Measurements from ENCODE around the gene FBXL19.

The FBXL19 gene

DNA sequence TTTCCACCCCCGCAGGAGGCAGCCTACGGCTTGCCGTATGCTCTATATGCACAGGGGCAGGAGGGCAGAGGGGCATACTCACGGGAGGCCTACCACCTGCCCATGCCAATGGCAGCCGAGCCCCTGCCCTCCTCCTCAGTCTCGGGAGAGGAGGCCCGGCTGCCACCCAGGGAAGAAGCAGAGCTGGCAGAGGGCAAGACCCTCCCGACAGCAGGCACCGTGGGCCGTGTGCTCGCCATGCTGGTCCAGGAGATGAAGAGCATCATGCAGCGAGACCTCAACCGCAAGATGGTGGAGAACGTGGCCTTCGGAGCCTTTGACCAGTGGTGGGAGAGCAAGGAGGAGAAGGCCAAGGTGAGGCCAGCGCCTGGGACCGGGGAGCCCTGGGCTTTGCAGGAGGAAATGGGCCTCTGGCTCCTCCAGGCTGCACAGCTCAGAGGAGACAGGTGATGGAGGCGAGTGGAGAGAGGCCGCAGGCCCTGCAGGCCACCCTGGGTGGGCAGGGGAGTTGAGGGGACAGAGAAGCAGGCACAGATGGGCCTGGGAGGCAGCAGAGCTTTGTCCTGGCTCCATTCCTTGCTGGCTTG, 42.8 kb downstream of the FBXL19 start:
- DNase-seq (ENCODE audit: low read depth) = no peak

DNA sequence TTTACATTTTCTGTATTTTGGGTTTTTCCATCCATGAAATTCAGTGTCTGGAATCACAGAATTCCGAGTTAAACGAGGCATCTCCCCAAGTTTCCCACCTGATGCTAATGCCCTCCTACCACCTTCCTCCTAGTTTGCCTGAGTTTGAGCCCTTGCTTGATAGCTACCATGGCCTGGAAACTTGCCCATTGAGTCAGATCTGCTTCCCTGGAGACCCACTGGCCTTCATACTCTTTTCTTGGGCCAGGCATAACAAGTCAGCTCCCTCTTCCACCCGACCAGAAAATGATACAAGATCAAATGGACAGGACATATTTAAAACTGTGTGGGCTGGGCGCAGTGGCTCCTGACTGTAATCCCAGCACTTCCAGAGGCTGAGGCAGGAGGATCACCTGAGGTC, 44.4 kb downstream of the FBXL19 start:
- DNase-seq (ENCODE audit: low read depth) = no peak

DNA sequence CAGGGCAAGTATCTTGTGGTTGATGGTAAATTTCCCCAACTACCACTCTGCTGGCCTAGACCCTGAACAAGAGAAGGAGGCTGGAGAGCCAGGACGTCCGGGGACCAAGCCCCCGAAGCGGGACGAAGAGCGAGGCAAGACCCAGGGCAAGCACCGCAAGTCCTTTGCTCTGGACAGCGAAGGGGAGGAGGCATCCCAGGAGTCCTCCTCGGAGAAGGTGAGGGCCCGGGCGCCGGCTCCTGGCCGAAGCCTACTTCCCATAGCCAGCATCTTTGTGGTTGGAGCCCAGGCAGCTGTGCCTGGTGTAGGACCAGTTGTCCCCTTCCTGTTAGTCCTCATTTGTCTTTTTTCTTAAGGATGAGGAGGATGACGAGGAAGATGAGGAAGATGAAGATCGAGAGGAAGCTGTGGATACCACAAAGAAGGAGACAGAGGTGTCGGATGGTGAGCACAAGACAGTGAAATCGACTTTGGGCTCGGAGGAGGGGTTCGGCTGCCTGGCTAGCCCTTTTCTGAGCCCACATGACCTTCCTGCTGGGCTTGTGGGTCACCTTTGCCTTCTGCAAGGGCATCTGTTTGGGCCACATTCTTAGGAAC, 46.0 kb downstream of the FBXL19 start:
- no peak for DNase-seq (ENCODE audit: low read depth)

DNA sequence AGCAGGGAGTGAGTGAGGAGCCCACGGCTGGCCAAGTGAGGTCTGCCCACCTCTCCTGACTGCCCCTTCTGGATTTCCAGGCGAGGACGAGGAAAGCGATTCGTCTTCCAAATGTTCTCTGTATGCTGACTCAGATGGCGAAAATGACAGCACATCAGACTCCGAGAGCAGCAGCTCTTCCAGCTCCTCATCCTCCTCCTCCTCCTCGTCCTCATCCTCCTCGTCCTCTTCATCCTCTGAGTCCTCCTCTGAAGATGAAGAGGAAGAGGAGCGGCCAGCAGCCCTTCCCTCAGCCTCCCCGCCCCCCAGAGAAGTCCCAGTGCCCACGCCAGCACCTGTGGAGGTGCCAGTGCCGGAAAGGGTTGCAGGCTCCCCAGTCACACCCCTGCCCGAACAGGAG, 47.9 kb downstream of the FBXL19 start:
- no peak for DNase-seq (ENCODE audit: low read depth)

DNA sequence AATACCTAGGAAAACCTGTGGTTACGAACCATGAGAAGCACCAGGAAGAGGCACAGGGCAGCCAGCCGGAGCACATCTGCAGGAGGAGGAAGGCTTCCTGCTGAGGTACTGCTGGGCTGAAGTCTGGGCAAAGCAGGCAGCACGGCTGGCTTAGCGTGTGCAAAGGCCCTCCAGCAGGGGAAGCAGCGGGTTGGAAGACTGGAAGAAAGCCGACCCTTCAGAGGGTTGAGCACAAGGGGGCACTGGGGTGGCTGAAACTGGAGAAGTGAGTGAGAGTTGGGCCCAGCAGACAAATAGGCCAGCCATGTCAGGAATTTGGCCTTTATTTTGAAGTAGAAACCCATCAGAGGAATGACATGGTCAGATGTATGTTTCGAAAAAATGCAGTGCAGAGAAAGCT, 49.5 kb downstream of the FBXL19 start:
- DNase-seq (ENCODE audit: low read depth) = peak; percentile 47

DNA sequence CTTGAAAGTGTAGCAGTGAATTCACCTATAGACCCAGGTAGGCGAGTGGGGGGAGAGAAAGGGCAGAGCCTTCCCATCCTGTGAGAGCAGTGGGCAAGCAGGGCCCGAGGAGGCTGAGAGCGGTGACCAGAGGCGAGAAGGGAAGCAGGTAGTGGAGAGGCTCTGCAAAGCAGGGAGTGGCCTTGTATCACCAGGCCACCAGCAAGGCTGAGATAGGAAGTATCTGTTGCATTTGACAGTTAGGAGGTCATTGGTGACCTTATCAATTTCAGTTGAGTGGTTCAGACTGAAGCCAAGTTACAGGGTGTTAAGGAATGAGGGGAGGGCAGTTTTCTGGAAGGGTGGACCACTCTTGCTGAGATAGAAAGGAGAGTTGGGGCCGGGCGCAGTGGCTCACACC, 51.0 kb downstream of the FBXL19 start:
- no peak for DNase-seq (ENCODE audit: low read depth)

DNA sequence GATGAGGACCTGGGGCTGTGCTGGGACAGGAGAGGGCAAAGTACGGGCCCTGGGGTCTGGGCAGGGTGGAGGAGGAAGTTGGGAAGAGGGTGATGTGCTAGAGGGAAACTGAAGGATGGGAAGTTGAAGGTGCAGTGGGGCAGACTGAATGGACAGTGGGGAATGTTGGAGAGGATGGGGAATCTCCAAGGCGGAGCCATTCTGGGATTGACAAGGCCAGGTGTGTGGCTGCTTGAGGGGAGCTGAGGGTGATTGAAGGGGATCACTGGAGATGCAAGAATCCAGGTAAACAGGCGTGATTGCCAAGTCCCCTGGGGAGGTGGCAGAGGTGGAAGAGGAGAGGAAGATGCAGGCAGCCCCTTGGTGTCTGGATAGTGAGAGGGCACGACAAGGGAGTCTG, 53.1 kb downstream of the FBXL19 start:
- DNase-seq (ENCODE audit: low read depth) = no peak

DNA sequence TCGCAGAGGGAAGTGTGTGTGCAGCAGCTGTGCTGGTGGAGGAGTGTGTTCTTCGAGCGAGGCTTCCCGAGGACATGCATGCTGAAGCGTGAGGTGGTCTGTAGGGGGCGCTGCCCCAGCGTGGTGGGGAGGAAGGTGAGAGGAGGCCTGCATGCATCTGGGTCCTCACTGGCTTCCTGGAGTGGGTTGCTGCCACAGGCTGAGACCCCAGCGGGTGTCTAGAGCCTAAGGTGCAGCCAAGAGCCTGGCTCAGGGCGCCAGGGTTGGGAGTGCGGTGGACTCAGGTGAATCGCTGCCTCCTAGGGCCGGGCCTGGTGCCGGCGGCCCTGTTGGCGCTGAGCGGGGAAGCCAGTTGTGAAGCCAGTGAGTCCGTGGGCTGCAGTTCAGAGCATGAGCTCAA, 54.1 kb downstream of the FBXL19 start:
- no peak for DNase-seq (ENCODE audit: low read depth)

DNA sequence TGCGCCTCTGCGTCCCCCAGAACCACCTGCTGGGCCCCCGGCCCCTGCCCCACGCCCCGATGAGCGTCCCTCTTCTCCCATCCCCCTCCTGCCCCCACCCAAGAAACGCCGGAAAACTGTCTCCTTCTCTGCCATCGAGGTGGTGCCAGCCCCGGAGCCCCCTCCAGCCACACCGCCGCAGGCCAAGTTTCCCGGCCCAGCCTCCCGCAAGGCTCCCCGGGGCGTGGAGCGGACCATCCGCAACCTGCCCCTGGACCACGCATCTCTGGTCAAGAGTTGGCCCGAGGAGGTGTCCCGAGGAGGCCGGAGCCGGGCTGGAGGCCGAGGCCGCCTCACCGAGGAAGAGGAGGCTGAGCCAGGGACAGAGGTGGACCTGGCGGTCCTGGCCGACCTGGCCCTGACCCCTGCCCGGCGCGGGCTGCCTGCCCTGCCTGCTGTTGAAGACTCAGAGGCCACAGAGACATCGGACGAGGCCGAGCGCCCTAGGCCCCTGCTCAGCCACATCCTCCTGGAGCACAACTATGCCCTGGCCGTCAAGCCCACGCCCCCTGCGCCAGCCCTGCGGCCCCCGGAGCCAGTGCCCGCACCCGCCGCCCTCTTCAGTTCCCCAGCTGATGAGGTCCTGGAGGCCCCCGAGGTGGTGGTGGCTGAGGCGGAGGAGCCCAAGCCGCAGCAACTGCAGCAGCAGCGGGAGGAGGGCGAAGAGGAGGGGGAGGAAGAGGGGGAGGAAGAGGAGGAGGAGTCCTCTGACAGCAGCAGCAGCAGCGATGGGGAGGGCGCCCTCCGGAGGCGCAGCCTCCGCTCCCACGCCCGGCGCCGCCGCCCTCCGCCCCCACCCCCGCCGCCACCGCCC, 56.0 kb downstream of the FBXL19 start:
- DNase-seq (ENCODE audit: low read depth) = no peak

DNA sequence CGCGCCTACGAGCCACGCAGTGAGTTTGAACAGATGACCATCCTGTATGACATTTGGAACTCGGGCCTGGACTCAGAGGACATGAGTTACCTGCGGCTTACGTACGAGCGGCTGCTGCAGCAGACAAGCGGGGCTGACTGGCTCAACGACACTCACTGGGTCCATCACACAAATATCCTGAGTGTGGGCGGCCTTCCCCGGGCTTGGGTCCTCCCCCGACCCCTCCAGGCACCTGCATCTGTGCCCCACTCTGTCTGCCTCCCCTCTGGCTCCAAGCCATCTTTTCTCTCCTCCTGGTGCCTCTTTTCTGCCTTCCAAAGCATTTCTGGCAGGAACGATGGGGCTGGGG, 56.6 kb downstream of the FBXL19 start:
- DNase-seq (ENCODE audit: low read depth) = no peak

DNA sequence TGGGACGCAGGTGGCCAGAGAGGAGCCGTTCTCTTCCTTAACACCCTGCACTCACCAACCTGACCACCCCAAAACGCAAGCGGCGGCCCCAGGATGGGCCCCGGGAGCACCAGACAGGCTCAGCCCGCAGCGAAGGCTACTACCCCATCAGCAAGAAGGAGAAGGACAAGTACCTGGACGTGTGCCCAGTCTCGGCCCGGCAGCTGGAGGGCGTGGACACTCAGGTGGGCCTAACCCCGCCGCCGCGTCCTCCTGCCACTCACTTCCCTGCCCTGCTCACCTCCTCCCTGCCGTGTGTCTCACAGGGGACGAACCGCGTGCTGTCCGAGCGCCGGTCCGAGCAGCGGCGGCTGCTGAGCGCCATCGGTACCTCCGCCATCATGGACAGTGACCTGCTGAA, 57.1 kb downstream of the FBXL19 start:
- no peak for DNase-seq (ENCODE audit: low read depth)

DNA sequence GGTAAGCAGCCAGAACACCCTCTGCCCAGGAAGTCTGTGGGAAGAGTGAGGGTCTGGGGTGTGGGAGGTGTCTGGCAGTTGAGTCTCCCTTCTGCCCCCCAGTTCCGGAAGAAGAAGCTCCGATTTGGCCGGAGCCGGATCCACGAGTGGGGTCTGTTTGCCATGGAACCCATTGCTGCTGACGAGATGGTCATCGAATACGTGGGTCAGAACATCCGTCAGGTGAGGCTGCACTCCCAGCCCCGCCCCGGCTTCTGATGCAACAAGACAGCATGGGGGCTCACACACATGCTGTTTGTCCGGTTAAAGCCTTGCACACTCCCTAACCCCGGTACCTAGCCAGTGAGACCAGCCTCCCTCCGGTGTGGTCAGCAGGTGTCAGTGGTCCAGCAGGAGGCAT, 57.6 kb downstream of the FBXL19 start:
- DNase-seq (ENCODE audit: low read depth) = no peak

DNA sequence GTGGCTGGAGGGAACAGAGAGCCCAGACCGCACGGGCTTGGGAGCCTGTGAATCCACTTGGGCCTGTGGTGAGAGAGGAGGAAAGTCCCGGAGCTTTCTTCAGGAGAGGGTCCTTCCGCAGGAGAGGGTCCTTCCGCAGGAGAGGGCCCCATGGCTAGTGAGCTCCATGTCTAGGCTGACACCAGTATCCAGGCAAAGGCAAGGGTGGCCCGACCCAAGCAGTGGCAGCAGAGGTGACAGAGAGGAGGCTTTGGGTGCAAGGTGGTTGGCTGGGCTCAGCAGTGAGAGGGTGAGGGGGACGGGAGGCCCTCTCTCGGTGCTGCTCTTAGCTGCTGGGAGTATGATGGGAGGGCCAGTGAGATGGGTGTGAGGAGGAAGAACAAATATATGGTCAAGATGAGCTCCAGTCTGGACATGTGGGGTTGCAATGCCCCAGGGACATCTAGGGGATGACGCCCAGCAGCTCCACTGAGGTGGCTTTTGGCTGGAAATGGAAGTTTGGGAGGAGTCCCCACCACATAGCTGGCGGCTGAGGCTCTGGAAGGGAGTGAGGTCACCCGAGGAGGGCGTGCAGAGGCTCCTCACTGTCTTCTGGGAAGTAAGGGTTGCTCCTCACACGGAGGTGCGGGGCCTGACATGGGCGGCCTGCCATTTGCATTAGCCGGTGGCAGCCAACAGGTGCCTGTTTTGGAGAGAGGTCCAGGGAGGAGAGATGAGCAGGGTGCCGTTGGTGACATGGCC, 59.3 kb downstream of the FBXL19 start:
- DNase-seq (ENCODE audit: low read depth) = peak; percentile 23

DNA sequence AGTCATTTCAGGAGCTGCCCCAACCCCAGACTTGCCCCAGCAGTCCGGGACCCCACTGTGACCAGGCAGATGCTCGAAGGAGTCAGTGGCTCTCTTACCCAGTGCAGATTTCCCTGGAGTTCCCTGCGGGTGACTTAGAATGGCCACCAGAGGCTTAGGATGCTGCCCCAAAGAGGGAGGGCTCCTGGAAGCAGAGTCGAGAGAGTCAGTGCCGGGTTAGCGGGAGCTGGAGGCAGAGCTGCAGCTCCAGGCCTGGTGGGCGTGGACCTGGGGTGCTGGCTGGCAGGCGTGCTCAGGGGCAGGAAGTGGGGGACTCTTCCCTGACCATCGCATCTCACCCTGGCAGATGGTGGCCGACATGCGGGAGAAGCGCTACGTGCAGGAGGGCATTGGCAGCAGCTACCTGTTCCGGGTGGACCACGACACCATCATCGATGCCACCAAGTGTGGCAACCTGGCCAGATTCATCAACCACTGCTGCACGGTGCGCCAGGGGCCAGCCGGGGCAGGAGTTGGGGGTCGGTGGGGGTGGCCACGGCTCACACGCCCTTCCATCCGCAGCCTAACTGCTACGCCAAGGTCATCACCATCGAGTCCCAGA, 60.0 kb downstream of the FBXL19 start:
- no peak for DNase-seq (ENCODE audit: low read depth)

DNA sequence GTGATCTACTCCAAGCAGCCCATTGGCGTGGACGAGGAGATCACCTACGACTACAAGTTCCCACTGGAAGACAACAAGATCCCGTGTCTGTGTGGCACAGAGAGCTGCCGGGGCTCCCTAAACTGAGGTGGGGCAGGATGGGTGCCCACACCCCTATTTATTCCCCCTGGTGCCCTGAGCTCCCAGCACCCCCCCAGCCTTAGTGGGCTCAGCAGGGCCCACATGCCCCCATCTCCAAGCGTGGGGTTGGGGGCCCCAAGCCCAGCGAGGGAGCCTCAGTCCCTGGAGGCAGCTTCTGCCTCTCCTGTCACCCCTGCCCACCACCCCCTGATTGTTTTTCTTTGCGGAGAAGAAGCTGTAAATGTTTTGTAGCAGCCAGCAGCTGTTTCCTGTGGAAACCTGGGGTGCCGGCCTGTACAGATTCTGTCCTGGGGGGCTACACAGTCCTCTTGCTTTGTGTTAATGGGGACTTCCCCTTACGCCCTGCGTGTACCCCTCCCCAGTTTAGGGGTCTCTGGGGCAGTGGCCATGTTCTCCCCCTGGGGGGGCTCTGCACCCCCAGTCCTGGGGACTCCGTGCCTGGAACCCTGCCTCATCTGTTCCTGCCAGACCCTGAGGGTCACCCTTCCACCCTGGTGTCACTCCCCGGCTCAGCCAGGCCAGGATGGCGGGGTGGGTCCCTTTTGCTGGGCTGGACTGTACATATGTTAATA, 60.7 kb downstream of the FBXL19 start:
- no peak for DNase-seq (ENCODE audit: low read depth)

DNA sequence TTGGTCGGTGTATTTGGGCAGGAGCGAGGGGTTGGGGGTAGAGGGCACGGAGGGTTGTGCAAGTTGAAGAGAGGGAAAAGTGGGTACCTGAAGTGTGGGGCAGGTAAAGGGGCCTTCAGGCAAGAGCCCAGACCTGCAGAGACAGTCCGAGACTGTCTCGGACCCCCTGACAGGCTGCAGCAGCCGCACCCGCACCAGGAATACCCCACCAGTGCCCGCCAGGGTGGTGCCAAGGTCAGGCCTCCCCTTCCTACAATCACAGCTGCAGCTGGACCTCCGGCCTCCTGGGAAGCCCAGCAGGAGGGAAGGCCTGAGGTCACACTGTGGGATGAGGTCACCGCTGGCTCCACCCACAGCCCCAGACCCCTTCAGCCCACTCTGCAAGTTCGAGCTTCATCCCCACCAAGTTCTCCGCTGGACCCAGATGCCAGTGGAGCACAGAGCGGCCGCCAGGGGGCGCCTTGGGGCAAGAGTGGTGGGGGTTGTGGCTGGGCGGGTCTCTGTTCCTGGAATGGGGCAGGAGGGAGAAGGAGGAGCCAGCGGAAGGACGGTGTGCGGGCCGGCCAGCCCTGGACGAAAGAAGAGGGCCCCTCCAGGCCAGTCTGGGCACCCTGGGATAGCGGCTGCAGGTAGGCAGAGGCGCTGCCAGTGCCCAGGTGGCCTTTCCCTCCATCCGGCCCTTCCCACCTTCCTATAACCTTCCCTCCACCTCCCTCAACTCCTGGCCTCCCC, 61.5 kb downstream of the FBXL19 start, which contains the start of gene HSD3B7:
TSS of gene HSD3B7 (plus strand) at position 539 of the 732 bp plus-strand sequence. CDS start 452 bp downstream, outside the sequence.
- DNase-seq (ENCODE audit: low read depth) = peak; percentile 82

DNA sequence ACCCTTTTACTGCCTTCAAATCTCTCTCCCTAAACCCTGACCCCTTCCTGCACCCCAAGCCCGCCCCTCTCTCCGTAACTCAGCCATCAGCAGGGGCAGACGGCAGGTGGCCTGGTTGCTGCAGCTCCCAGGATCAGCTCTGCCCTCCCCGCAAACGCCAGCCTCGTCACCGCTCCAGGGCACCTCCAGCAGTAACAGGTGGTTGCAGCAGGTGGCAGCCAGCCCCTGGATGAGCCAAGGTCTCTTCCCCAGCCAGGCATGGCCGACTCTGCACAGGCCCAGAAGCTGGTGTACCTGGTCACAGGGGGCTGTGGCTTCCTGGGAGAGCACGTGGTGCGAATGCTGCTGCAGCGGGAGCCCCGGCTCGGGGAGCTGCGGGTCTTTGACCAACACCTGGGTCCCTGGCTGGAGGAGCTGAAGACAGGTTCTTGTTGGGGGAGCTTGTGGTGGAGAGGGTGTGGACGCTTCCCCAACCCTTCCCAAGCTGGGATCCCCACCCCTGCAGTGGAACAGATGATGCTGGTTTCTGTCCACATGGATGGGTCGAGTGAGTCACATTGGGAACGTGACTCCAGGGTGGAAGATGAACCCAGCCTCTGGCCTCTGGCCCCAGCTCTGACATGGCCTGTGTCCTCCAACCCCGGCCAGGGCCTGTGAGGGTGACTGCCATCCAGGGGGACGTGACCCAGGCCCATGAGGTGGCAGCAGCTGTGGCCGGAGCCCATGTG, 62.2 kb downstream of the FBXL19 start:
- peak; percentile 46 for DNase-seq (ENCODE audit: low read depth)

DNA sequence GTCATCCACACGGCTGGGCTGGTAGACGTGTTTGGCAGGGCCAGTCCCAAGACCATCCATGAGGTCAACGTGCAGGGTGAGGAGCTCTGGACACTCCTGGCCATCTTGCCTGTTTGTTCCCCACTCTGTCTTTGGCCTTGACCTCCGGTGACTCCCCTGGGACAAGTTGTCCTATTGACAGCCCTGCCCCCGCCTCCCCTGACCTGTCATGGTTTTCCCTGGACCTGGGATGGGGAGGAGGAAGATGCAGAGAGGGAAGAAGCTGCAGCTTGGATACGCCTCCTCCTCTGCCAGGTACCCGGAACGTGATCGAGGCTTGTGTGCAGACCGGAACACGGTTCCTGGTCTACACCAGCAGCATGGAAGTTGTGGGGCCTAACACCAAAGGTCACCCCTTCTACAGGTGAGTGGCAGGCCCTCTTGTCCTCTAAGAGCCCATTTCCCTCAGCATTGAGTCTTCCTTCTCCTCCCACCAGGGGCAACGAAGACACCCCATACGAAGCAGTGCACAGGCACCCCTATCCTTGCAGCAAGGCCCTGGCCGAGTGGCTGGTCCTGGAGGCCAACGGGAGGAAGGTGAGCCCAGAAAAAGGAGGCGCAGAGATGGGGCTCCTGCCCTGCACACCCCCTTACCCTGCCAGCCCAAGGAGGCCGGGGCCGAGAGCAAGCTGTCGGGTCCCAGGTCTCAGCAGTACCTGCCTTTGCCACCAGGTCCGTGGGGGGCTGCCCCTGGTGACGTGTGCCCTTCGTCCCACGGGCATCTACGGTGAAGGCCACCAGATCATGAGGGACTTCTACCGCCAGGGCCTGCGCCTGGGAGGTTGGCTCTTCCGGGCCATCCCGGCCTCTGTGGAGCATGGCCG, 63.0 kb downstream of the FBXL19 start:
- no peak for DNase-seq (ENCODE audit: low read depth)

DNA sequence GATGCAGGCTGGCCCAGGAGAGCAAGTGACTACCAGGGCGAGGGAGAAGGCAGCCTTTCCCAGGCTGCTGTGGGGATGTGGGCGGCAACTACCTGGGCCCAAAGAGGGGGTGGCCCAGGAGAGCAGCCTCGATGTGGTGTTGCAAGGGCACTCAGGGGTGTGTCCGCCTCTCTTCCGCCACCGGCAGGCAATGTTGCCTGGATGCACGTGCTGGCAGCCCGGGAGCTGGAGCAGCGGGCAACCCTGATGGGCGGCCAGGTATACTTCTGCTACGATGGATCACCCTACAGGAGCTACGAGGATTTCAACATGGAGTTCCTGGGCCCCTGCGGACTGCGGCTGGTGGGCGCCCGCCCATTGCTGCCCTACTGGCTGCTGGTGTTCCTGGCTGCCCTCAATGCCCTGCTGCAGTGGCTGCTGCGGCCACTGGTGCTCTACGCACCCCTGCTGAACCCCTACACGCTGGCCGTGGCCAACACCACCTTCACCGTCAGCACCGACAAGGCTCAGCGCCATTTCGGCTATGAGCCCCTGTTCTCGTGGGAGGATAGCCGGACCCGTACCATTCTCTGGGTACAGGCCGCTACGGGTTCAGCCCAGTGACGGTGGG, 64.3 kb downstream of the FBXL19 start:
- DNase-seq (ENCODE audit: low read depth) = no peak
